H9 (cell line): ENCODE data around the gene ZSWIM5. TPM values are rescaled to one million over a fixed set of nuclear protein-coding genes. Genes with fewer than 3 reads are reported as not detected.

Experiments
- DNase-seq: peaks from one replicate; pipeline ENCODE4 v3.0.0-alpha.2; 2017
- H2AFZ ChIP-seq: one replicate; pipeline ENCODE4 v1.6.1; 2013; ENCODE audit warnings: mild to moderate bottlenecking, low read length, control low read depth, moderate library complexity
- H2AK5ac ChIP-seq: 2 replicates; pipeline ENCODE4 v1.6.1; 2013; ENCODE audit warnings: low read length, control low read depth, mixed read lengths; ENCODE audit not compliant: insufficient read length
- H2BK120ac ChIP-seq: one replicate; pipeline ENCODE4 v1.6.1; 2013; ENCODE audit warnings: low read depth, mild to moderate bottlenecking, low read length, control low read depth, inconsistent platforms; ENCODE audit not compliant: poor library complexity, severe bottlenecking
- H2BK12ac ChIP-seq: 2 replicates; pipeline ENCODE4 v1.6.1; 2013; ENCODE audit warnings: low read length, control low read depth, mixed read lengths, low read depth; ENCODE audit not compliant: insufficient read length
- H2BK15ac ChIP-seq: 2 replicates; pipeline ENCODE4 v1.6.1; 2013; ENCODE audit warnings: low read depth, low read length, control low read depth
- H2BK20ac ChIP-seq: one replicate; pipeline ENCODE4 v1.6.1; 2013; ENCODE audit warnings: low read depth, mild to moderate bottlenecking, low read length, control low read depth, inconsistent platforms; ENCODE audit not compliant: poor library complexity, severe bottlenecking
- H2BK5ac ChIP-seq: 2 replicates; pipeline ENCODE4 v1.6.1; 2013; ENCODE audit warnings: low read length, control low read depth, mixed read lengths; ENCODE audit not compliant: insufficient read length
- H3K14ac ChIP-seq: 2 replicates; pipeline ENCODE4 v1.6.1; 2013; ENCODE audit warnings: low read length, control low read depth; ENCODE audit not compliant: insufficient read depth
- H3K18ac ChIP-seq: 2 replicates; pipeline ENCODE4 v1.6.1; 2013; ENCODE audit warnings: low read depth, mild to moderate bottlenecking, mixed read lengths, low read length, control low read depth; ENCODE audit not compliant: insufficient read length
- H3K23ac ChIP-seq: 2 replicates; pipeline ENCODE4 v1.6.1; 2013; ENCODE audit warnings: low read length, control low read depth, mixed read lengths, low read depth; ENCODE audit not compliant: insufficient read length
- H3K23me2 ChIP-seq: 2 replicates; pipeline ENCODE4 v1.6.1; 2013; ENCODE audit warnings: low read depth, mild to moderate bottlenecking, mixed read lengths, low read length, control low read depth; ENCODE audit not compliant: insufficient read length, poor library complexity, severe bottlenecking
- H3K27ac ChIP-seq: 2 replicates; pipeline ENCODE4 v1.5.1; 2013; ENCODE audit warnings: low read length, control low read depth, mixed read lengths, low read depth; ENCODE audit not compliant: insufficient read length
- H3K27me3 ChIP-seq: 2 replicates; pipeline ENCODE4 v1.6.1; 2013; ENCODE audit warnings: low read length, control low read depth, inconsistent platforms; ENCODE audit not compliant: insufficient read depth
- H3K4ac ChIP-seq: 2 replicates; pipeline ENCODE4 v1.6.1; 2013; ENCODE audit warnings: low read depth, mild to moderate bottlenecking, control low read depth, inconsistent platforms, low read length, moderate library complexity
- H3K4me1 ChIP-seq: 2 replicates; pipeline ENCODE4 v1.6.1; 2013; ENCODE audit warnings: low read length, control low read depth, inconsistent platforms; ENCODE audit not compliant: insufficient read depth
- H3K4me2 ChIP-seq: 2 replicates; pipeline ENCODE4 v1.6.1; 2013; ENCODE audit warnings: low read length, control low read depth, mixed read lengths; ENCODE audit not compliant: insufficient read length, insufficient read depth
- H3K56ac ChIP-seq: 2 replicates; pipeline ENCODE4 v1.6.1; 2013; ENCODE audit warnings: low read depth, mild to moderate bottlenecking, mixed read lengths, low read length, control low read depth; ENCODE audit not compliant: insufficient read length
- H3K79me1 ChIP-seq: 2 replicates; pipeline ENCODE4 v1.6.1; 2013; ENCODE audit warnings: low read depth, mild to moderate bottlenecking, moderate library complexity, low read length, control low read depth, inconsistent platforms; ENCODE audit not compliant: insufficient read depth, poor library complexity, severe bottlenecking
- H3K79me2 ChIP-seq: 2 replicates; pipeline ENCODE4 v1.6.1; 2013; ENCODE audit warnings: low read length, control low read depth, inconsistent platforms; ENCODE audit not compliant: insufficient read depth
- H3K9ac ChIP-seq: 2 replicates; pipeline ENCODE4 v1.6.1; 2013; ENCODE audit warnings: low read length, control low read depth, mixed read lengths; ENCODE audit not compliant: insufficient read length; ENCODE audit errors: extremely low read depth
- H3K9me3 ChIP-seq: one replicate; pipeline ENCODE4 v1.6.1; 2013; ENCODE audit warnings: low read depth, low read length, inconsistent platforms; ENCODE audit not compliant: control insufficient read depth
- H3T11ph ChIP-seq: one replicate; pipeline ENCODE4 v1.6.1; 2013; ENCODE audit warnings: mild to moderate bottlenecking, low read length, control low read depth, inconsistent platforms
- H4K20me1 ChIP-seq: one replicate; pipeline ENCODE4 v1.6.1; 2013; ENCODE audit not compliant: control insufficient read depth, insufficient read length, insufficient read depth
- H4K5ac ChIP-seq: 2 replicates; pipeline ENCODE4 v1.6.1; 2013; ENCODE audit warnings: low read depth, mild to moderate bottlenecking, mixed read lengths, low read length, control low read depth; ENCODE audit not compliant: insufficient read length
- H4K8ac ChIP-seq: replicated peaks from 2 replicates; pipeline ENCODE4 v1.6.1; 2013; ENCODE audit warnings: low read length, control low read depth, mixed read lengths, low read depth; ENCODE audit not compliant: insufficient read length
- H4K91ac ChIP-seq: 2 replicates; pipeline ENCODE4 v1.6.1; 2013; ENCODE audit warnings: low read depth, mild to moderate bottlenecking, moderate library complexity, mixed read lengths, low read length, control low read depth; ENCODE audit not compliant: insufficient read length
- H3K27ac Mint-ChIP-seq, 3 experiments: 2 replicates in 2 of 3; 3 replicates in 1 of 3; pipeline ENCODE4 v1.8.0; 2020 to 2021; ENCODE audit warnings: mixed read lengths in 3 of 3, mild to moderate bottlenecking in 1 of 3, moderate library complexity in 1 of 3
- H3K27me3 Mint-ChIP-seq: 2 replicates; pipeline ENCODE4 v1.8.0; 2021; ENCODE audit warnings: low read depth, mild to moderate bottlenecking, moderate library complexity, mixed read lengths
- H3K36me3 Mint-ChIP-seq, 3 experiments: 2 replicates in 2 of 3; 3 replicates in 1 of 3; pipeline ENCODE4 v1.8.0; 2020 to 2021; ENCODE audit warnings: low read depth in 3 of 3, mixed read lengths in 3 of 3; ENCODE audit not compliant: insufficient read depth in 1 of 3
- H3K4me1 Mint-ChIP-seq, 2 experiments: 2 replicates each; pipeline ENCODE4 v1.8.0; 2020; ENCODE audit warnings: mixed read lengths in 2 of 2
- H3K4me3 Mint-ChIP-seq, 2 experiments: 2 replicates in 1 of 2; 3 replicates in 1 of 2; pipeline ENCODE4 v1.8.0; 2020 to 2021; ENCODE audit warnings: mild to moderate bottlenecking in 2 of 2, mixed read lengths in 2 of 2, moderate library complexity in 1 of 2
- H3K9me3 Mint-ChIP-seq, 2 experiments: 2 replicates in 1 of 2; 3 replicates in 1 of 2; pipeline ENCODE4 v1.8.0; 2020; ENCODE audit warnings: mild to moderate bottlenecking in 2 of 2, mixed read lengths in 2 of 2, moderate library complexity in 1 of 2
- CTCF ChIP-seq: fragments of 200-600 bp; sonication (generic); conservative IDR thresholded peaks from 3 replicates; pipeline ENCODE4 v1.8.0; 2021; ENCODE audit warnings: antibody characterized with exemption, mild to moderate bottlenecking
- WGBS: extraction: QIAGEN DNeasy Blood & Tissue Kit; methylation state at CpG from one replicate; pipeline ENCODE4 v1.1.7; 2013; ENCODE audit warnings: missing lambda C conversion rate, low lambda C conversion rate, mixed read lengths; ENCODE audit not compliant: insufficient read length; ENCODE audit errors: extremely low coverage; 5-methylcytosine and 5-hydroxymethylcytosine counted together
- total RNA-seq: library from RNA; stranded (reverse); gene quantifications from 2 replicates; pipeline ENCODE4 v1.2.1, GENCODE V29; 2021

The ZSWIM5 gene
- total RNA-seq, 1 experiment from 2014 or later, result 3.5 TPM

DNA sequence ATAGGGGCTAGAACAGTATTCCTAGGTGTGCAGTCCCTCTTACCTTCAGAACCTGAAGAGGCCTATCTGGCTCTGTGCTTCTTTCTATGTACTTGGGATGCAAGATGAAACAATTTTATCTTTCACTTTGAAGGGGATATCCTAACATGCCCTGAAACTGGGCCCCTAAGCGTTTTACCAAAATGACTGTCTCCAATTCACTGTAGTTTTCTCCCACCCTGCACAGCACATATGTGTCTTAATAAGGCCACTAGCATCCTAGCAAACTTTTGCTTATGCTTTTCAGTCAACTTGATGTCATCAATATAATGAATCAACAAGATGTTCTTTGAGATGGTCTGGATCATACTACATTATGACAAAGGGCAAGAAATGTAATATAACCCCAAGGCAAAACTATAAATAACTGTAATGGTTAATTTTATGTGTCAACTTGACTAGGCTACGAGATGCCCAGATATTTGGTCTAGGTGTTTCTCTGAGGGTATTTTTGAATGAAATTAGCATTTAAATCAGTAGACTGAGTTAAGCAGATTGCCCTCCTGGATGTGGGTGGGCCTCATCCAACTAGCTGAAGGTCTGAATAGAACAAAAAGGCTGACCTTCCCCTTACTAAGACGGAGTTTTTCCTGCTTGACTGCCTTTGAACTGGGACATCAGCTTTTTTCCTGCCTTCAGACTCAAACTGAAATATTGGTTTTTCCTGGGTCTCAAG, 9.2 kb upstream of the ZSWIM5 start:
- Histone ChIP-seq H2BK120ac (no peak overlapping the region), H3K27me3 (no peaks in the 10 kb centered on the region), H4K91ac (no peak overlapping the region), H4K5ac (no peak overlapping the region), H3K4ac (no peak overlapping the region), H3K79me2 (no peaks in the 10 kb centered on the region), H3K14ac (no peak overlapping the region), H4K20me1 (no peaks in the 10 kb centered on the region), H3K56ac (no peak overlapping the region), H3K23ac (no peak overlapping the region), H4K8ac (no peak overlapping the region), H3K9ac (no peak overlapping the region), H2AK5ac (no peak overlapping the region), H3T11ph (no peak overlapping the region), H3K4me1 (no peaks in the 10 kb centered on the region), H3K18ac (no peak overlapping the region), H2BK5ac (no peak overlapping the region), H2BK20ac (no peak overlapping the region), H3K4me2 (no peak overlapping the region), H2AFZ (no peak overlapping the region), H3K79me1 (no peaks in the 10 kb centered on the region), H3K23me2 (no peaks in the 10 kb centered on the region), H3K27ac (no peak overlapping the region), H3K9me3 (no peaks in the 10 kb centered on the region), H2BK12ac (no peak overlapping the region), H2BK15ac (no peak overlapping the region)
- no peak overlapping the region for H3K27ac Mint-ChIP-seq
- no peak for DNase-seq
- no peaks in the 10 kb centered on the region for H3K9me3 Mint-ChIP-seq
- H3K4me1 Mint-ChIP-seq, result no peaks in the 10 kb centered on the region
- no CpG with 5 or more reads among the region's 3 CpGs for WGBS
- H3K36me3 Mint-ChIP-seq, result no peaks in the 10 kb centered on the region
- no peak for TF ChIP-seq CTCF
- no peak overlapping the region for H3K4me3 Mint-ChIP-seq
- peaks cover 11% of the 10 kb centered on the region for H3K27me3 Mint-ChIP-seq
